Testis (tissue), 2 donors: ENCODE results near the gene PUM2.

ENCODE experiments used
- POLR2A ChIP-seq: fragments of 450-650 bp; IDR thresholded peaks from one replicate; pipeline ENCODE4 v1.6.1; 2017; ENCODE audit warnings: antibody characterized with exemption, mild to moderate bottlenecking, moderate library complexity
- TF ChIP-seq, protein P1 (sequence below), 3 experiments: fragments of 450-650 bp in 2 of 3; fragments of 200-600 bp in 1 of 3; sonication (generic) in 1 of 3; IDR thresholded peaks; one replicate each; pipeline ENCODE4 v1.5.1; 2016 to 2019; ENCODE audit warnings: antibody characterized with exemption in 3 of 3, mild to moderate bottlenecking in 2 of 3, moderate library complexity in 1 of 3

DNA sequence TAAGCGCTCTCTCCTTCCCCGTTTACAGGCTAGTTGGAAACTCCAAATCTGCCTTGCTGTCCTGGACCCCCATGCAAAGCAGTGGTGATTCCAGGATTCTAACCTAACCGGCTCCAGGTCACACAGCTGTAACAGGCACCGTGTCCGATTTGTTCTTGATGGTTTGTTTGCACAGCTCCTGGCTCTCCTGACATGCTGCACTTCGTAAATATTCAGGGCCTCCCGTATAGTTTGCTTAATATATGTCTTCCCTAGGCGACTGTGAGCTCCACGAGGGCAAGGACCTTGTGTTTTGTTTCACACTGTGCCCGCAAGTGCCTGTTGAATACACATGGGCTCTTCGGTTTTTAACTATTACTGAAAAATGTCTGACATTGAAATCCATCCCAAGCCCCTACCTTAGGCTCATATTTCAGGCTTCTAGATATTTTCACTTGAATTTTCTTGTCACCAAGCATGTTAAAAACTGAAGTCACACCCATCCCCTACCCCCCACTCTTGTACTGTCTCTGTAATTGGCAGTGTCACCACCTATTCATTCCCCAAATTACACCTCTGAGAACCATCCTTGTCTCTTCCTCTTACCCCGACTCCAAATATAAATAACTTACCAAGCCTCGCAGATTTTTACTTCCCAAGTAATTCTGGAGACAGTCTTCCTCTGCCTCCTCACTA lies 1.0 kb upstream of the PUM2 start:
- TF ChIP-seq, protein P1, sequence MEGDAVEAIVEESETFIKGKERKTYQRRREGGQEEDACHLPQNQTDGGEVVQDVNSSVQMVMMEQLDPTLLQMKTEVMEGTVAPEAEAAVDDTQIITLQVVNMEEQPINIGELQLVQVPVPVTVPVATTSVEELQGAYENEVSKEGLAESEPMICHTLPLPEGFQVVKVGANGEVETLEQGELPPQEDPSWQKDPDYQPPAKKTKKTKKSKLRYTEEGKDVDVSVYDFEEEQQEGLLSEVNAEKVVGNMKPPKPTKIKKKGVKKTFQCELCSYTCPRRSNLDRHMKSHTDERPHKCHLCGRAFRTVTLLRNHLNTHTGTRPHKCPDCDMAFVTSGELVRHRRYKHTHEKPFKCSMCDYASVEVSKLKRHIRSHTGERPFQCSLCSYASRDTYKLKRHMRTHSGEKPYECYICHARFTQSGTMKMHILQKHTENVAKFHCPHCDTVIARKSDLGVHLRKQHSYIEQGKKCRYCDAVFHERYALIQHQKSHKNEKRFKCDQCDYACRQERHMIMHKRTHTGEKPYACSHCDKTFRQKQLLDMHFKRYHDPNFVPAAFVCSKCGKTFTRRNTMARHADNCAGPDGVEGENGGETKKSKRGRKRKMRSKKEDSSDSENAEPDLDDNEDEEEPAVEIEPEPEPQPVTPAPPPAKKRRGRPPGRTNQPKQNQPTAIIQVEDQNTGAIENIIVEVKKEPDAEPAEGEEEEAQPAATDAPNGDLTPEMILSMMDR (IDR thresholded peaks at IDR 0.05): no peak
- TF ChIP-seq POLR2A: no peak
